ENCODE measurements around the gene PRR33.
A peak's percentile ranks its signal among the peaks of the same experiment; 100 is the strongest.

PRR33 gene

DNA sequence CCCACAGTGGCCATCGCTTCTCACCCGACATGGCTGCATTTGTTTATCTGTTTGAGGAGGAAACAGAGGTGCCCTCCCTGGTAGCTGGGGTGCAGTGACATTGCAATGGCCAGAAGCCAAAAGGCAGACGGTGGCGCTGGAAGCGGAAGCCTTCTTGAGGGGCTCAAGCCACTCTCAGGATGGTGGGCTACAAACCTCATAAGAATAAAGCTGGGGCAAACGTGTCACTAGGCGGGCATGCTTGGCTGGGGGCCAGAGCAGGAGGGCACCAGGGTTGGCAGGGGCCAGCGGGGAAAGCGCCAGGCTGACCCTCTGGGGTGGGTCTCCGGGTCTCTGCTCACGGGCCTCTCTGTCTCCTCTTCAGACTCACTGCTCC is 40.4 kb upstream of the PRR33 start:
- no peak for DNase-seq (ENCODE audit: low read depth)
- no peak overlapping the region for H3K4me3 ChIP-seq (ENCODE audit: control insufficient read depth, low read depth, low read length)
- no peak for TF ChIP-seq CTCF (conservative IDR thresholded peaks at IDR 0.05; ENCODE audit: control insufficient read depth, insufficient read depth, low read depth, low read length)

DNA sequence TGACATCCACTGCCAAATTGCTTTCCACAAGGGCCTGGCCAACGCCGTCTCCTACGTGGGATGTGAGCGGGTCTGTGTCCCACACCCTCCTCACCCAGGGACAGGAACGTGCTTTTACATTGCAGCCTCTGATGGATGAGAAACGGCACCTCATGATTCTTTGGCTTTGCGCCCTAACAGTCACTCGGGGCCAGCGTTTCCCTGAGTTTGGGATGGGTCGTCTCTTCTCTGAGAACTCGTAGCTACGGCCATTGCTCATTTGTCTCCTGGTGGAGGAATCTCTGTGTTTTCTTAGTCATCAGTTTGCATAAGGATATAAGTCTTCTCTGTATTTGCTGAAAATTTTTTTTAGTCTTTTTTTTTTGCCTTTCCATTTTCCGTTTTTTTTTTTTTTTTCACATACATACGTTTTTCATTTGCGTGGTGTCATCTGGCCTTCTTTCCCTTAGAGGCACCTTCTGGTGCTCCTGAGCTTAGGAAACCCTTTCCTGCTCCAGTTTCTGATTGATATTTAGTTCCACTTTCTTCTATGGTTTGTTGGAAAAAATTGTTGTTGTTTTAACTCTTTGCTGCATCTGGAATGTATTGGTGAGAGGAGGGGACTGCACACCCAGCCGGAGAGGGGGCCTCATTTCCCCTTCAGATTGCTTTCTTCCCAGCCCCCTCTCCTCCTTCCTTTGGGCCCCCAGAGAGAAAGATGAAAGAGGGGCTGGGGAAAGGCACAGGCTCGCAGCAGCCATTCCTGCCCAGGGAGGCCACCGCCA is 39.8 kb upstream of the PRR33 start:
- no peak for TF ChIP-seq CTCF (conservative IDR thresholded peaks at IDR 0.05; ENCODE audit: control insufficient read depth, insufficient read depth, low read depth, low read length)
- H3K4me3 ChIP-seq (ENCODE audit: control insufficient read depth, low read depth, low read length): no peak overlapping the region
- peak; percentile 80 for DNase-seq (ENCODE audit: low read depth)

GRCh38 chr11:1930462-1930830 is 38.8 kb upstream of the PRR33 start:
- TF ChIP-seq CTCF (conservative IDR thresholded peaks at IDR 0.05; ENCODE audit: control insufficient read depth, insufficient read depth, low read depth, low read length): no peak
- H3K4me3 ChIP-seq (ENCODE audit: control insufficient read depth, low read depth, low read length): no peak overlapping the region
- peak; percentile 28 for DNase-seq (ENCODE audit: low read depth)

GRCh38 chr11:1929621-1930461 is 38.1 kb upstream of the PRR33 start:
- no peak for DNase-seq (ENCODE audit: low read depth)
- no peak for TF ChIP-seq CTCF (conservative IDR thresholded peaks at IDR 0.05; ENCODE audit: control insufficient read depth, insufficient read depth, low read depth, low read length)

DNA sequence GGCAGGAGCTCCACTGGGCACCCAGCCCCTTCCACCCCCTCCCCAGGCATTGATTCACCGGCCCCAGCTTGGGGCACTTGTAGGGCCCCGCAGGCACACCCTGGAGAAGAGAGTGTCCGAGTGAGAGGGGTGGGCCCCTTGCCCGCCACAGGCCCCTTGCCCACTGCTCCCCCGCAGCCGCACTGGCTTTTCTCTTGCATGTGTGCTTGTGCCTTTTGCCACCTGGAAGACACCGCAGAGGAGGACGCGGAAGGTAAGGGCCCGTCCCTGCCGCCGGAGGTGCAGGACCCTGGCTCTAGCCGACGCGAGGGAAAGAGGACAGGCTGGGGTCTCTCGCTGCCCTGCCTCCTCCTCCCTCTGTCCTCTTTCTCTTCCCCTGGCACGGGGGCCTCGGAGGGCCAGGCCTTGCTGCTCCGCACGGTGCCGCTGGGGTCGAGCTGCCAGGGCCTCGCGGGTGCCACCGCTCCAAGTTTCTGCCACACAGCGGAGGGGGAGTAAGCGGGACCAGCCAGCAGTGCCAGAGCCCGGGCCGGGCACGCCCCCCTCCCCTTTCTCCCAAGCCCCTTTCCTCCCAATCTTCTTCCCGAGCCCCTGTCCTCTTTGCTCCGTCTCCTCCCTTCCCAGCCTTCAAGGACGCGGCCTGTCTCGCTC is 37.3 kb upstream of the PRR33 start:
- DNase-seq (ENCODE audit: low read depth): no peak
- TF ChIP-seq CTCF (conservative IDR thresholded peaks at IDR 0.05; ENCODE audit: control insufficient read depth, insufficient read depth, low read depth, low read length): no peak
- H3K4me3 ChIP-seq (ENCODE audit: control insufficient read depth, low read depth, low read length): no peak overlapping the region

More at GRCh38 chr11:1929621-1930461, 38.1 kb upstream of the PRR33 start:
- H3K4me3 ChIP-seq (ENCODE audit: control insufficient read depth, low read depth, low read length): no peak overlapping the region

GRCh38 chr11:1928470-1928890 is 36.8 kb upstream of the PRR33 start:
- no peak overlapping the region for H3K4me3 ChIP-seq (ENCODE audit: control insufficient read depth, low read depth, low read length)
- no peak for DNase-seq (ENCODE audit: low read depth)
- no peak for TF ChIP-seq CTCF (conservative IDR thresholded peaks at IDR 0.05; ENCODE audit: control insufficient read depth, insufficient read depth, low read depth, low read length)

All from fibroblast of mammary gland (primary cell).